Activated T-helper 1 cell treated with anti-CD3 and anti-CD28 coated beads, Interleukin-12 subunit alpha, Interleukin-12 subunit beta, Interleukin-2, Interleukin-4 antibody, amounts not matched to agents 30 ng/mL and 10 ng/mL and 1 ng/mL, durations not matched to agents 14 hours and 24 hours and 36 hours (primary cell): Measurements from ENCODE around the gene PYDC1. TPM values are rescaled to one million over a fixed set of nuclear protein-coding genes. Genes with fewer than 3 reads are reported as not detected.

Experiments
- DNase-seq: peaks from one replicate; pipeline ENCODE4 v3.0.0; 2021; ENCODE audit warnings: low spot score
- H3K27ac Mint-ChIP-seq: one replicate; pipeline ENCODE4 v1.8.0; 2021; ENCODE audit warnings: mild to moderate bottlenecking, mixed read lengths
- H3K27me3 Mint-ChIP-seq: one replicate; pipeline ENCODE4 v1.8.0; 2022; ENCODE audit warnings: mild to moderate bottlenecking, moderate library complexity, mixed read lengths; ENCODE audit not compliant: insufficient read depth
- H3K36me3 Mint-ChIP-seq: one replicate; pipeline ENCODE4 v1.8.0; 2021; ENCODE audit warnings: low read depth, mixed read lengths
- H3K4me1 Mint-ChIP-seq: one replicate; pipeline ENCODE4 v1.8.0; 2021; ENCODE audit warnings: low read depth, mixed read lengths
- H3K4me3 Mint-ChIP-seq: one replicate; pipeline ENCODE4 v1.8.0; 2021; ENCODE audit warnings: mild to moderate bottlenecking, moderate library complexity, mixed read lengths
- H3K9me3 Mint-ChIP-seq: one replicate; pipeline ENCODE4 v1.8.0; 2021; ENCODE audit warnings: mixed read lengths
- intact Hi-C: fragments of 100-400 bp; cut with micrococcal nuclease; formaldehyde crosslinking; loops from one replicate; pipeline ENCODE4 v1.15.1; 2024
- total RNA-seq: library from RNA; stranded (reverse); gene quantifications from 2 replicates; pipeline ENCODE4 v1.2.3, GENCODE V29; 2022

PYDC1 gene
- total RNA-seq, 1 donor from 2014 or later, result not detected

DNA sequence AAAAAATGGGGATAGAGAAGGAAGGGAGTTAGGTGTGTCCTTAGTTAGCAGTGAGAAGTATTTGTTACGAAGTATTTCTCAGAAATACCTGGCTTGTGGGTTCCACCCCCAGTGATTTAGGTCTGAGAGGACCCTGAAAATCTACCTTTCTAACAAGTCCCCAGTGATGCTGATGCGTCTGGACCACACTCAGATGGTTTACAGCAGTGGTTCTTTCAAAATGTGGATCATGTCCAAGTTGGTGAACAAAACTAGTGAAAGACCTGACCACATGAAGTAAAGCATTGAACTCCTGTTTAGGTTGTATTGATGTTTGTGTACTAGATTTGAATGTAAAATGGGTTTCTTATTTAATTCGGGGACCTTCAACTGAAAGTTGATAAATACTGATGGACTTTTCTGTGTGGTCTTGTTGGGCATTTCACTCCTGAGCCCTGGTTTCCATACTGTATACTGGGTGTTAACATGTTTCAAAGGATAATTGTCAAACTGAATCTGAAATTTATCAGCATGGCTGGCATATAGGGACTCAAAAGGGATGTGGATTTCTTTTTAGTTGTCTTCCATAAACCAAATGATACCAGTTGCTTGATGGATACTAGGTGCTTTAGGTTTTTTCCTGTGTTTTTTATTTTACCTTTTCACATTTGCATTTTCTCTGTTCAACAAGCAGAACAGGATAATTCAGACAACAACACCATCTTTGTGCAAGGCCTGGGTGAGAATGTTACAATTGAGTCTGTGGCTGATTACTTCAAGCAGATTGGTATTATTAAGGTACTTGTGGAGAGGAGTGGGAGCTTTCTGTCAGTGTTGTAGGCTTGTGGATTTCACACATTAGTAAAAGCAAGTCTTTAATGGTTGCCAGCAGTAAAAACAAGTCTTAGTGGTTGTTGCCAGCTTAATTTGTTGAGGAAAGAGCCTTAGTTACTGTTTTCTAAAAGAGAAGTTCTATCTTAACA, 28.2 kb downstream of the PYDC1 start:
- intact Hi-C loops, result no loop called here

DNA sequence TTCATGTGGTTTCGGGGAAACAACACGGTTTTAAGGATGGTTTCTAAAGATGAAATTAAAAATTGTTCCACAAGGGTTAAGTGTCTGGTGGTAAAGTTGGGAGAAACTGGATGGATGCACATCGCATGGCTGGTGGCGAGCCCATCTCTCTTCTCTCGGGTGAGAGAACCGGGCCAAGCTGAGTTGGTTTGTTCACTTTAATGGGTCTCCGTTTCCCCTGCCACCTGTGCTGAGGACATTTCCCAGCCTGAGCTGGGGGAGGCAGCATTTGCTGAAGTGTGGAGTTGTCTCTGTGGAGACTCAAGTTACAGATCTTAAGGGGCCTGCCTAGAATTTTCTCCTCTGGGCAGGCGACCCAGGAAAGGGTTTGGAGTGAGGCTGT, 29.1 kb downstream of the PYDC1 start:
- H3K4me1 Mint-ChIP-seq, result peaks cover 92% of the 10 kb centered on the region
- H3K27ac Mint-ChIP-seq, result no peak overlapping the region
- DNase-seq, result no peak
- H3K9me3 Mint-ChIP-seq, result no peaks in the 10 kb centered on the region
- intact Hi-C loops, result no loop called here
- H3K27me3 Mint-ChIP-seq, result no peaks in the 10 kb centered on the region
- peaks cover 90% of the 10 kb centered on the region for H3K36me3 Mint-ChIP-seq
- no peak overlapping the region for H3K4me3 Mint-ChIP-seq

More for the DNA sequence above, 28.2 kb downstream of the PYDC1 start:
- Mint-ChIP-seq H3K4me3 (peak overlapping the region; percentile 34), H3K4me1 (peaks cover 88% of the 10 kb centered on the region), H3K27me3 (no peaks in the 10 kb centered on the region), H3K27ac (peak overlapping the region; percentile 70), H3K36me3 (peaks cover 88% of the 10 kb centered on the region), H3K9me3 (no peaks in the 10 kb centered on the region)
- no peak for DNase-seq

DNA sequence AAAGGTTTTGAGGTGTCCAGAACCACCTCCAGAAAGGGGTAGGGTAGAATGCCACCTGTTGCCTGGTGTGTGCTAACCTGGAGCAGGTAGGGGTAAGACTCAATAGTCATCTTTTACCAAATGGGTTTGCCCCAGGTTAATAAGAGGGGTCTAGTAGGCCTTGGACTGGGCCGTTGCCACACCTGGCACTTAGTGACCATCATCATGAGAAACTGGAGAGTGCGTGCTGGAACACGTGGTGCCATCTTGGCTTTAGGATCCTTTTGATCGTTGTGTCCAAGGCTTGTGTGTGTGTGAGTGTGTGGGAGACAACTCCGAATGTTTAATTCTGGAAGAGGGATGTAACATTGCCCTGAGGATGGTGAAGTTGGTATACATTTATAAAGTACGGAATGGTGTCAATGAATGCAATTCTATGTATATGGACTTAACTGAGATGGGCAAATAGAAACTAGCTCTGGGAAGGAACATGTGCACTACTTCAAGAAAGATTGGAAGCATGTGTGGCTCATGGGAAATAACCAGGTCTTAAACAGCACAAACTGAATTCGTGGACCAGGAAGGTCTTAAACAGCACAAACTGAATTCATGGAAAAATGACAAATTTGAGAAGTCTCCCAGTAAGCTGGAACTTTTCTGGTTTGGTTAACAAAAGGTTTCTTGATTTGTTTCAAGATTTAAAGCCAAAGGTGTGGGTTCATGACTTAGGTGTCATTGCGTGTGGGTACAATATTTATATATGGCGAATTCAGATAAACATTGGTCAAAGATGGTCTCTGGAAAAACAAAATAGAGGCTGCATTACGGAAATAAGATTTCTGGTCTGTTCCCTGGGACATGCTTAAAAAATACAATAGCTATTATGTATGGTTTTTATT, 29.8 kb downstream of the PYDC1 start:
- Mint-ChIP-seq H3K27ac (peak overlapping the region; percentile 27), H3K36me3 (peaks cover 95% of the 10 kb centered on the region), H3K4me1 (peaks cover 97% of the 10 kb centered on the region), H3K27me3 (no peaks in the 10 kb centered on the region), H3K4me3 (no peak overlapping the region), H3K9me3 (no peaks in the 10 kb centered on the region)
- intact Hi-C loops, result no loop called here
- no peak for DNase-seq

DNA sequence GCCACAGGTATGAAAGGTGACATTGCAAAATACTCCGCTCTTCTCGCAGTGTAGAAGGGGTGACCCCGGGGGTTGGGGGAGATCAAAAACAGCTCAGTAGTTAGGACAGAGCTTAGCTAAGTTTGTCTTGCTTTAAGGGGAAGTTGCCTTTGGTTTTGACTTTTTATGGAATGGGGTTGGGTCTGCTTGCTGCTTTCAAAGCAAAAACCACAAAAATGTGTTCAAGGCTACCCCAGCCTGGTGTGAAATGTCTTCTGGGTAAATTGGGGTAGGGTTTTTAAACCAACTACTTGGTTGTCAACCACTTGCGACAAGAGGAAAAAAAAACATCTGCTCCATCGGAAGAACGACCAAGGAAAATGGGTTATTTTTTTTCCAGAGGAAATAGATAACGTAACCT, 30.8 kb downstream of the PYDC1 start:
- no peak for DNase-seq
- intact Hi-C loops, result no loop called here
- Mint-ChIP-seq H3K36me3 (peaks cover 95% of the 10 kb centered on the region), H3K4me3 (peak overlapping the region; percentile 68), H3K4me1 (peaks cover 95% of the 10 kb centered on the region), H3K9me3 (no peaks in the 10 kb centered on the region), H3K27ac (peak overlapping the region; percentile 62), H3K27me3 (no peaks in the 10 kb centered on the region)

DNA sequence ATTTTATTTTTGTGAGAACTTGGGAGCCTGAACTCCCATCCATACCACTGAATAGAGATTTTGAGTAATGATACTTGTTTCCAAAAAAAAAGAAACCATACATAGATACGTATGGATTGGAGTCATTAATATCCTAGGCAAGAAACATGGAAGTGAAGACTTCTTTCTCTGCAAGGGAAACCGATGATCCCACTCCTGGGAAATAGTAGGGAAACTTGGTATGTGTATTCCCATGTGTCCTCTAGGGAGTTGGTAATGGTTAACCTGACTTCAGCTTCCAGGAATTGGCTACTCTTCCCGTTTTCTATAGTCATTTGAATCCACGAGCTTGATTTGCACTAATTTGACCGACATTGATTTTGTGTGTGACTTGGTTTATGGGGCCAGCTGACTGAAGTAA, 31.6 kb downstream of the PYDC1 start:
- DNase-seq, result no peak
- intact Hi-C loops, result no loop called here
- Mint-ChIP-seq H3K9me3 (no peaks in the 10 kb centered on the region), H3K4me3 (peak overlapping the region; percentile 10), H3K36me3 (peaks cover 90% of the 10 kb centered on the region), H3K4me1 (peaks cover 87% of the 10 kb centered on the region), H3K27ac (peak overlapping the region; percentile 20), H3K27me3 (no peaks in the 10 kb centered on the region)

DNA sequence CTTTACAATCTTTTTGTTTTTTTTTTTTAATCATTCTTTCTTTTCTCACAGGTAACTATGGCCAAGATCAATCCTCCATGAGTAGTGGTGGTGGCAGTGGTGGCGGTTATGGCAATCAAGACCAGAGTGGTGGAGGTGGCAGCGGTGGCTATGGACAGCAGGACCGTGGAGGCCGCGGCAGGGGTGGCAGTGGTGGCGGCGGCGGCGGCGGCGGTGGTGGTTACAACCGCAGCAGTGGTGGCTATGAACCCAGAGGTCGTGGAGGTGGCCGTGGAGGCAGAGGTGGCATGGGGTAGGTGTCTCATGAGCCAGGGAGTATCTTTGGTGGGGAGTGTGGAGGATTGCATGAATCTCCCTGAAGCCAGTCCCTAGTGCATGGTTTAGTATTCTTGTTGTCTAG, 32.0 kb downstream of the PYDC1 start:
- Mint-ChIP-seq H3K4me3 (peak overlapping the region; percentile 10), H3K27ac (peak overlapping the region; percentile 77), H3K9me3 (no peaks in the 10 kb centered on the region), H3K27me3 (no peaks in the 10 kb centered on the region), H3K4me1 (peaks cover 82% of the 10 kb centered on the region), H3K36me3 (peaks cover 88% of the 10 kb centered on the region)
- intact Hi-C loops, result loop anchor here (5.0 kb wide), 1 partner anchor 82 kb away; no protein-coding TSS in a partner anchor
- no peak for DNase-seq

DNA sequence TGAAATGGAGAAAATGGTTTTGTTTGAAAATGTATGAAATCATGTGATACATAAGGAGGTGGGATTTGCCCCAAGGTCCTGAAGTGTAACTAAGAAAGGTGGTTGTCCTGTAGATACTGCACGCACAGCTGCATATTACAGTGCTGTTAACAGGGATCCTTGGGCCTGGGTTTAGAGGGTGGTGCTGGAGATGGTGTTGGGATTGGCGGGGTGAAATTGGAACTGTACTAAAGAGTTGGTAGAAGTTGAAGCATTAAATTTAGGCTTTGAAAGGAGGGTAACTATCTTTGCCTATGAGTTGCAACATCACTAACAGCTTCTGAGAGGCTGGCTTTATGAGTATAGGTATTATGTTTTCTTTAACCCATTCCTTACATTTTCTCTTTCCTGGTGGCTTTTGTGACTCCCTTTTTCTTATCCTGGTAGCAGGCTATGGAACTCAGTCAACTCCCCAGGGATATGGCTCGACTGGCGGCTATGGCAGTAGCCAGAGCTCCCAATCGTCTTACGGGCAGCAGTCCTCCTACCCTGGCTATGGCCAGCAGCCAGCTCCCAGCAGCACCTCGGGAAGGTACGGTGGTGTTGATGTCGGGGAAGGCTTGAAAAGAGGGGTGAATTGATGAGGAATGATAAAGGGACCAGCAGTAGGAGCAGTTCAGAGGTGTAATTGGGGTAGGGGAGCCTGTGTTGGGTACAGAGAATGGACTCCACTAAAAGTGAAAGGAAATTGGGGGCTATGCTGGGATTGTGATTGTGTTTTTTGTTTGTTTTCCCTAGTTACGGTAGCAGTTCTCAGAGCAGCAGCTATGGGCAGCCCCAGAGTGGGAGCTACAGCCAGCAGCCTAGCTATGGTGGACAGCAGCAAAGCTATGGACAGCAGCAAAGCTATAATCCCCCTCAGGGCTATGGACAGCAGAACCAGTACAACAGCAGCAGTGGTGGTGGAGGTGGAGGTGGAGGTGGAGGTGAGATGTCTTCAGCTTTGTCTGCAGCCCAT, 33.2 kb downstream of the PYDC1 start:
- H3K9me3 Mint-ChIP-seq, result no peaks in the 10 kb centered on the region
- H3K36me3 Mint-ChIP-seq, result peaks cover 77% of the 10 kb centered on the region
- peak overlapping the region; percentile 98 for H3K4me3 Mint-ChIP-seq
- H3K4me1 Mint-ChIP-seq, result peaks cover 76% of the 10 kb centered on the region
- intact Hi-C loops, result loop anchor here (5.0 kb wide), 1 partner anchor 84 kb away; no protein-coding TSS in a partner anchor
- H3K27ac Mint-ChIP-seq, result peak overlapping the region; percentile 83
- DNase-seq, result no peak
- H3K27me3 Mint-ChIP-seq, result no peaks in the 10 kb centered on the region

DNA sequence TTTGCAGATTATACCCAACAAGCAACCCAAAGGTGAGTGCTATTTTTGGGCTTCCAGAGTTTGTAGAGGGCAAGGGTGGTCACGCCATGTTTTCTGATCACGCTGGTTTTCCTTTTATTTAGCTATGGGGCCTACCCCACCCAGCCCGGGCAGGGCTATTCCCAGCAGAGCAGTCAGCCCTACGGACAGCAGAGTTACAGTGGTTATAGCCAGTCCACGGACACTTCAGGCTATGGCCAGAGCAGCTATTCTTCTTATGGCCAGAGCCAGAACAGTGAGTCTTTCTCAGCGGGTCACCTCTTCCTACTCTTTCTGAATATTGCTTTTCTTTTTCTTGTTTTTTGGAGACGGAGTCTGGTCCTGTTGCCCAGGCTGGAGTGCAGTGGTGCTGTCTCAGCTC, 34.5 kb downstream of the PYDC1 start:
- H3K4me1 Mint-ChIP-seq, result peaks cover 71% of the 10 kb centered on the region
- no peaks in the 10 kb centered on the region for H3K9me3 Mint-ChIP-seq
- peak overlapping the region; percentile 72 for H3K27ac Mint-ChIP-seq
- intact Hi-C loops, result loop anchor here (5.0 kb wide), 1 partner anchor 85 kb away; no protein-coding TSS in a partner anchor
- peaks cover 64% of the 10 kb centered on the region for H3K36me3 Mint-ChIP-seq
- peak overlapping the region; percentile 98 for H3K4me3 Mint-ChIP-seq
- H3K27me3 Mint-ChIP-seq, result no peaks in the 10 kb centered on the region
- no peak for DNase-seq

DNA sequence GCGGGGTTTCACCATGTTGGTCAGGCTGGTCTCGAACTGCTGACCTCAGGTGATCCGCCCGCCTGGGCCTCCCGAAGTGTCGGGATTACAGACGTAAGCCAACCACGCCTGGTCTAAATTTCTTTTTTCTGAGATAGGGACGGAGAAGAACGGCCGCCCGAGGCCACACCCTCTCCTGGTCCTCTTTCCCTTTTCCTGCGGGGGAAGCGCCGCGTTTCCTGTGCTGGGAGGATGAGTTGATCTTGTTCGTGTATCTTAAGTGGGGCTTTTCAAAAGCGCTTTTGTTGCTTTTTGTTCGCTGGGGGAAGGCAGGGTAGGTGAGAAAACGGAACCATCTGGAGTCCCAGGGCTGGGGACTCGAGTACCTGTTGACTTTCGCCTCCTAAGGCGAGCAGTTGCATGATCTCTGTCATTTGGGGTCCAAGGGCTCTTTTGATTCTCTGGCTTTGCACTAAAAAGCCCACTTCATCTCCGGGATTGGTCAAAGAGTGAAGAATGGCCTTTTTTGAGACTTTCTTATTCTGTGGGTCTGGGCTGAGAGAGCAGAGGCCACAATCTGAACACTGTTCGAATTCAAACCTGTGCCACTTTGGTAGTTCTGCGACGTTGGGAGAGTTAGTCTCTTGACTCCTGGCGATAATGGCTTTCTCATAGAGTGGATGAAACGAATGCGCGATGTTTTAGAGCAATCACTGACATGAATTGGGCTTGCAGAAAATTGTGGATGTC, 35.7 kb downstream of the PYDC1 start:
- peaks cover 52% of the 10 kb centered on the region for H3K36me3 Mint-ChIP-seq
- H3K27ac Mint-ChIP-seq, result peak overlapping the region; percentile 99
- intact Hi-C loops, result loop anchor here (1.0 to 5.0 kb wide), 4 partner anchors 19 to 688 kb away; partner anchors contain the start of gene ZNF843
- H3K4me1 Mint-ChIP-seq, result peaks cover 67% of the 10 kb centered on the region
- no peaks in the 10 kb centered on the region for H3K27me3 Mint-ChIP-seq
- peak overlapping the region; percentile 98 for H3K4me3 Mint-ChIP-seq
- no peaks in the 10 kb centered on the region for H3K9me3 Mint-ChIP-seq
- no peak for DNase-seq

DNA sequence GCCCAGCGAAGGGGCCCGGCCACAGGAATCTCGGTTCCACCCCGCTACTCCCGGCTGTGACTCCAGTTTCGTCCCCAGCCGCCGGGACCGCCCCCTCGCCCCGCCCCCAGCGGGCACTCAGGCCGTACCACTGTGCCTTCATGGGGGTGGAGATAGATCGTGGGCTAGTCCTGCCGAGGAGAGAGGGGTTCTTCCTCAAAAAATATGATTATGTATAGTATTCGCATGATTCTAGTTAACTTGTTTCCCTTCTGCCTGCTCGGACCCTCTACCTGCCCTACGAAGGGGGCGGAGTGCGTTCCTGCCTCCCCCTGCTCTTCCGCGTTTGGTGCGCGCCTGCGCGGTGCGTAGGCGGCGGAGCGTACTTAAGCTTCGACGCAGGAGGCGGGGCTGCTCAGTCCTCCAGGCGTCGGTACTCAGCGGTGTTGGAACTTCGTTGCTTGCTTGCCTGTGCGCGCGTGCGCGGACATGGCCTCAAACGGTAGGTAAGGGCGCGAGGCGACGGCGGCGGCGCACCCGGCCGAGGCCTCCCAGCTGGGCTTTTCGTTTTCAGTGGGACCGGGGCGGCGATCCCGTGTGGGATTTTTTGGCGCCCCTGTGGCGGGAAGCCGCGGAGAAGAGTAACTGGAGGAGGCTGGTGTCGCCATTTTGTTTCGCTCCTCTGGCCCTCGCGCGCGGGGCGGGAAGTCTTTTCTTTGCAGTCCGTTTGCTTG, 37.0 kb downstream of the PYDC1 start, which contains the start of gene FUS:
Gene FUS, plus strand, starts transcription at position 393 of the 713 bp plus-strand sequence. Its CDS starts 76 bp downstream, at position 469.
- DNase-seq, result peak; percentile 88
- peaks cover 40% of the 10 kb centered on the region for H3K36me3 Mint-ChIP-seq
- H3K27me3 Mint-ChIP-seq, result no peaks in the 10 kb centered on the region
- H3K4me1 Mint-ChIP-seq, result peaks cover 54% of the 10 kb centered on the region
- intact Hi-C loops, result loop anchor here (1.0 to 5.0 kb wide), 13 partner anchors 38 to 697 kb away; partner anchors contain the start of genes ARMC5, BCKDK, ITGAX and KAT8
- H3K9me3 Mint-ChIP-seq, result no peaks in the 10 kb centered on the region
- H3K4me3 Mint-ChIP-seq, result peak within 1 kb of the TSS; percentile 98
- H3K27ac Mint-ChIP-seq, result peak within 1 kb of the TSS; percentile 99
